Hepatocyte (in vitro differentiated cells): ENCODE data around the gene TMEM244.

ENCODE experiments used
- EZH2 ChIP-seq: fragments of 200-600 bp; sonication (generic); IDR thresholded peaks from 2 replicates; pipeline ENCODE4 v1.6.1; 2016; ENCODE audit warnings: antibody characterized with exemption, mild to moderate bottlenecking, borderline replicate concordance
- TF ChIP-seq, protein P1 (sequence below): fragments of 200-600 bp; sonication (generic); IDR thresholded peaks from 2 replicates; pipeline ENCODE4 v1.5.1; 2016; ENCODE audit warnings: antibody characterized with exemption, mild to moderate bottlenecking; ENCODE audit not compliant: poor library complexity

DNA sequence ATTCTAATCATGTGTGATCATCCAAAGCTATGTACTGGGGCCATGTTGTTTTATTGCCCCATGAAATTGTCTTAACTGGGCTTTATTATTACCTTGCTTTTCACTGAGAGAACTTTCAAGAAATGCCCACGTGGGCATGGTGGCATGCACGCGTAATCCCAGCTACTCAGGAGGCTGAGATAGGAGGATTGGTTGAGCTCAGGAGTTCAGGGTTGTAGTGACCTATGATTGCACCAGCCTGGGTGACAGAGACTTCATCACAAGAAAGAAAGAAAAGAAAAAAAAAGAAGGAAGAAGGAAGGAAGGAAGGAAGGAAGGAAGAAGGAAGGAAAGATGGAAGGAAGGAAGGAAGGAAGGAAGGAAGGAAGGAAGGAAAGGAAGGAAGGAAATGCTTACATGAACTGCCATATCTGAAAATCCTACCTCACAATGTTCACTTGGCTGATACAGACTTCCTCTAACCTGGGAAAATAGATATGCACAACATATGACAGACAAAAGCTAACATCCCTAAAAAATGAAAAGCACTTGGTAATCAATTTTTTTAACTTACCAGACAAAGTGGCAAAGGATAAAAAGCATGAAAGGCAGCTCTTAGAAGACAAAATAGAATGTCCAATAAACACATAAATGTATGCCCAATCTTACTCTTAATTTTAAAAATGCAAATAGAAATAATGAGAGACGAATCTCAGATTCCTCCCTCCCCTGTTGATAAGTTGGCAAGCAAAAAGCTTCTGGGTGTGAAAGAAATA, 25.5 kb upstream of the TMEM244 start:
- TF ChIP-seq, protein P1, sequence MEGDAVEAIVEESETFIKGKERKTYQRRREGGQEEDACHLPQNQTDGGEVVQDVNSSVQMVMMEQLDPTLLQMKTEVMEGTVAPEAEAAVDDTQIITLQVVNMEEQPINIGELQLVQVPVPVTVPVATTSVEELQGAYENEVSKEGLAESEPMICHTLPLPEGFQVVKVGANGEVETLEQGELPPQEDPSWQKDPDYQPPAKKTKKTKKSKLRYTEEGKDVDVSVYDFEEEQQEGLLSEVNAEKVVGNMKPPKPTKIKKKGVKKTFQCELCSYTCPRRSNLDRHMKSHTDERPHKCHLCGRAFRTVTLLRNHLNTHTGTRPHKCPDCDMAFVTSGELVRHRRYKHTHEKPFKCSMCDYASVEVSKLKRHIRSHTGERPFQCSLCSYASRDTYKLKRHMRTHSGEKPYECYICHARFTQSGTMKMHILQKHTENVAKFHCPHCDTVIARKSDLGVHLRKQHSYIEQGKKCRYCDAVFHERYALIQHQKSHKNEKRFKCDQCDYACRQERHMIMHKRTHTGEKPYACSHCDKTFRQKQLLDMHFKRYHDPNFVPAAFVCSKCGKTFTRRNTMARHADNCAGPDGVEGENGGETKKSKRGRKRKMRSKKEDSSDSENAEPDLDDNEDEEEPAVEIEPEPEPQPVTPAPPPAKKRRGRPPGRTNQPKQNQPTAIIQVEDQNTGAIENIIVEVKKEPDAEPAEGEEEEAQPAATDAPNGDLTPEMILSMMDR = no peak
- no peak for TF ChIP-seq EZH2
